ENCODE measurements around the gene KIDINS220.

Gene KIDINS220

DNA sequence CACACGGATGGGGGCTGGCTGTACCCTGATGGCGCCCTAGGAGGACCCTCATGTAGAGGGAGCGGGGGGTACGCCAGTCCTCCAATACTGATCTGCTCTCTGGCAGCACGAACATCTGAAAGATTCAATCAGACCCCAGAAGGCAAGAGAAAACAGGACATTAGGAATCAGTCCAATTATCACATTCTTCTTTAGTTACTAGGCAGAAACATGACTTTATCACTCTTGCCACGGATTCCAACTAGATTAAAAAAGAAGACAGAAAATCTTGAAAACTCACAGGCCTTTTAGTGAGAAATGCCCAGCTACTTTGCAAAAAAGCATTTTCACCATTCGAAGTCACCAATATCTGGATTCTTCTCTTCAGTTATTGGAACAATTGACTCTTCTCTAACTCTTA, 87.2 kb downstream of the KIDINS220 start:
- Histone ChIP-seq H3K9ac (ENCODE audit: low read length) (no peak overlapping the region), H2BK5ac (ENCODE audit: low read depth, low read length, poor library complexity, severe bottlenecking) (no peak overlapping the region), H3K4me2 (ENCODE audit: low read length, poor library complexity, severe bottlenecking) (no peak overlapping the region), H3K4me3 (ENCODE audit: insufficient read depth in 1 of 2, low read depth in 1 of 2, low read length in 2 of 2) (no peak overlapping the region), H4K8ac (ENCODE audit: low read length) (no peak overlapping the region), H3K79me1 (replicated peaks; ENCODE audit: low read length, poor library complexity, severe bottlenecking) (peaks cover 8% of the 10 kb centered on the region), H3K14ac (ENCODE audit: low read length in 2 of 2) (no peak overlapping the region), H3K36me3 (ENCODE audit: control insufficient read depth in 1 of 2, insufficient read depth in 2 of 2, low read depth in 1 of 2, low read length in 2 of 2) (peaks cover 10 to 33% of the 10 kb centered on the region in 2 experiments), H2BK15ac (ENCODE audit: low read depth, poor library complexity, severe bottlenecking) (no peak overlapping the region), H3K9me3 (ENCODE audit: control insufficient read depth, low read length) (no peaks in the 10 kb centered on the region), H2AFZ (ENCODE audit: low read depth, low read length) (no peak overlapping the region), H2AK5ac (ENCODE audit: low read length, severe bottlenecking) (no peak overlapping the region), H3K4me1 (ENCODE audit: control insufficient read depth, insufficient read depth, low read depth, low read length) (no peaks in the 10 kb centered on the region), H3K4ac (ENCODE audit: low read depth in 1 of 2, low read length in 2 of 2) (no peak overlapping the region), H3K23ac (ENCODE audit: low read length in 2 of 2) (no peak overlapping the region), H2BK12ac (ENCODE audit: low read length in 2 of 2) (no peak overlapping the region), H2BK120ac (ENCODE audit: low read depth, low read length) (no peak overlapping the region), H4K91ac (ENCODE audit: low read length) (no peak overlapping the region), H3K18ac (ENCODE audit: low read depth in 1 of 2, low read length in 2 of 2) (no peak overlapping the region), H3K27ac (ENCODE audit: low read length, poor library complexity, severe bottlenecking) (no peak overlapping the region), H3K27me3 (ENCODE audit: control insufficient read depth in 1 of 2, insufficient read depth in 1 of 2, low read length in 2 of 2) (no peaks in the 10 kb centered on the region)
- WGBS = 97% methylated on average over 7 of the region's 7 CpGs
- no peak for DNase-seq

DNA sequence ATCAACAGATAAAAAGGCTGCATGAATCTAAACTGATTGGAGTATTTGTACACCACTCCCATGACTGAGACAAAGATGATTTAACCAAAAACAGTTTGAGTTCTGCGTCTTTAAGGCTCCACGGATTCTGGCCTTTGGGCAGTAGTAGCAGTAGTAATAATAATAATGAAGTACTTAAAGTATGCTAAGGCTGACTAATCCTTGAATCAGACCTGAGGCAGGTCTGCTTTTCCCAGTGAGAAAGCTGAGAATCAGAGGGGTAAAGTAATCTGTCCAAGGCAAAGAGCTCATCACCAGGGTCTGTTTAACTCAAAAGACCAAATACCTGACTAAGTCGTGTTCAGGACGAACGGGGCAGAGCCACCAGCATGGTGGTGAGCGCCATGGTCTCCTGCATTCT, 94.2 kb downstream of the KIDINS220 start:
- H3K4ac ChIP-seq (ENCODE audit: low read depth in 1 of 2, low read length in 2 of 2) = no peak overlapping the region
- peaks cover 6% of the 10 kb centered on the region for H3K79me1 ChIP-seq (replicated peaks; ENCODE audit: low read length, poor library complexity, severe bottlenecking)
- H2BK120ac ChIP-seq (ENCODE audit: low read depth, low read length) = no peak overlapping the region
- no peak overlapping the region for H3K23ac ChIP-seq (ENCODE audit: low read length in 2 of 2)
- H4K91ac ChIP-seq (ENCODE audit: low read length) = no peak overlapping the region
- H2AK5ac ChIP-seq (ENCODE audit: low read length, severe bottlenecking) = no peak overlapping the region
- no peak overlapping the region for H3K14ac ChIP-seq (ENCODE audit: low read length in 2 of 2)
- H3K9me3 ChIP-seq (ENCODE audit: control insufficient read depth, low read length) = no peaks in the 10 kb centered on the region
- no peak for DNase-seq
- H3K4me1 ChIP-seq (ENCODE audit: control insufficient read depth, insufficient read depth, low read depth, low read length) = peaks cover 1% of the 10 kb centered on the region
- no peak overlapping the region for H2BK12ac ChIP-seq (ENCODE audit: low read length in 2 of 2)
- H3K9ac ChIP-seq (ENCODE audit: low read length) = no peak overlapping the region
- no peak overlapping the region for H3K4me2 ChIP-seq (ENCODE audit: low read length, poor library complexity, severe bottlenecking)
- no peak overlapping the region for H3K27ac ChIP-seq (ENCODE audit: low read length, poor library complexity, severe bottlenecking)
- H3K18ac ChIP-seq (ENCODE audit: low read depth in 1 of 2, low read length in 2 of 2) = no peak overlapping the region
- no peak overlapping the region for H4K8ac ChIP-seq (ENCODE audit: low read length)
- H3K4me3 ChIP-seq (ENCODE audit: insufficient read depth in 1 of 2, low read depth in 1 of 2, low read length in 2 of 2) = no peak overlapping the region
- WGBS = 99% methylated on average over 6 of the region's 6 CpGs
- H2BK5ac ChIP-seq (ENCODE audit: low read depth, low read length, poor library complexity, severe bottlenecking) = no peak overlapping the region
- no peaks in the 10 kb centered on the region for H3K27me3 ChIP-seq (ENCODE audit: control insufficient read depth in 1 of 2, insufficient read depth in 1 of 2, low read length in 2 of 2)
- no peak overlapping the region for H2AFZ ChIP-seq (ENCODE audit: low read depth, low read length)
- no peak overlapping the region for H2BK15ac ChIP-seq (ENCODE audit: low read depth, poor library complexity, severe bottlenecking)
- H3K36me3 ChIP-seq (ENCODE audit: control insufficient read depth in 1 of 2, insufficient read depth in 2 of 2, low read depth in 1 of 2, low read length in 2 of 2) = peaks cover 17 to 51% of the 10 kb centered on the region in 2 experiments

DNA sequence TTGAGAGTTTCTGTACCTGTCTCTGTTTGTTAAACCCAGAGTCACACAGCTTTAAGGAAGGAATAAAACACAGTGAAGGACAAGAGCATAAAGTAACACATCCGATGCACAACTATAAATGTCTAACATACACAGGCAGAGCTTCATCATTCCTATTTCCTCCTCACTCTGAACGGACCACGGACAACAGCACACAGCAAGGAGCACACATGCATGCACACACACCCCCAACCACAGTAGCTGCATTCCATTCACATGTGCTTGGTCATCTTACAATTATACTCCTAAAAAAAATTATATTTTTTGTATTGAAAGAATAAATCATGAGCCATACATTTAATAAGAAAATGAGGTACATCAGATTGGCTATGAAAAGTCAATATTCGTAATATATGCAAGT, 97.3 kb downstream of the KIDINS220 start:
- peaks cover 1% of the 10 kb centered on the region for H3K4me1 ChIP-seq (ENCODE audit: control insufficient read depth, insufficient read depth, low read depth, low read length)
- H3K4me3 ChIP-seq (ENCODE audit: insufficient read depth in 1 of 2, low read depth in 1 of 2, low read length in 2 of 2) = peak overlapping the region in 1 of 2 experiments; percentile 33
- H3K9me3 ChIP-seq (ENCODE audit: control insufficient read depth, low read length) = no peaks in the 10 kb centered on the region
- no peak overlapping the region for H2BK120ac ChIP-seq (ENCODE audit: low read depth, low read length)
- peak overlapping the region in 1 of 2 experiments; percentile 8 for H3K18ac ChIP-seq (ENCODE audit: low read depth in 1 of 2, low read length in 2 of 2)
- peak overlapping the region in 1 of 2 experiments; percentile 41 for H3K14ac ChIP-seq (ENCODE audit: low read length in 2 of 2)
- H2BK5ac ChIP-seq (ENCODE audit: low read depth, low read length, poor library complexity, severe bottlenecking) = no peak overlapping the region
- H2BK15ac ChIP-seq (ENCODE audit: low read depth, poor library complexity, severe bottlenecking) = no peak overlapping the region
- no peak overlapping the region for H3K27ac ChIP-seq (ENCODE audit: low read length, poor library complexity, severe bottlenecking)
- H2BK12ac ChIP-seq (ENCODE audit: low read length in 2 of 2) = no peak overlapping the region
- no peaks in the 10 kb centered on the region for H3K27me3 ChIP-seq (ENCODE audit: control insufficient read depth in 1 of 2, insufficient read depth in 1 of 2, low read length in 2 of 2)
- no peak overlapping the region for H2AK5ac ChIP-seq (ENCODE audit: low read length, severe bottlenecking)
- no peak overlapping the region for H4K91ac ChIP-seq (ENCODE audit: low read length)
- no peak overlapping the region for H2AFZ ChIP-seq (ENCODE audit: low read depth, low read length)
- H3K23ac ChIP-seq (ENCODE audit: low read length in 2 of 2) = no peak overlapping the region
- WGBS = 100% methylated on average over 3 of the region's 4 CpGs
- no peak overlapping the region for H4K8ac ChIP-seq (ENCODE audit: low read length)
- no peak for DNase-seq
- no peak overlapping the region for H3K4ac ChIP-seq (ENCODE audit: low read depth in 1 of 2, low read length in 2 of 2)
- no peak overlapping the region for H3K9ac ChIP-seq (ENCODE audit: low read length)
- H3K36me3 ChIP-seq (ENCODE audit: control insufficient read depth in 1 of 2, insufficient read depth in 2 of 2, low read depth in 1 of 2, low read length in 2 of 2) = peaks cover 20 to 57% of the 10 kb centered on the region in 2 experiments
- peaks cover 6% of the 10 kb centered on the region for H3K79me1 ChIP-seq (replicated peaks; ENCODE audit: low read length, poor library complexity, severe bottlenecking)
- no peak overlapping the region for H3K4me2 ChIP-seq (ENCODE audit: low read length, poor library complexity, severe bottlenecking)

DNA sequence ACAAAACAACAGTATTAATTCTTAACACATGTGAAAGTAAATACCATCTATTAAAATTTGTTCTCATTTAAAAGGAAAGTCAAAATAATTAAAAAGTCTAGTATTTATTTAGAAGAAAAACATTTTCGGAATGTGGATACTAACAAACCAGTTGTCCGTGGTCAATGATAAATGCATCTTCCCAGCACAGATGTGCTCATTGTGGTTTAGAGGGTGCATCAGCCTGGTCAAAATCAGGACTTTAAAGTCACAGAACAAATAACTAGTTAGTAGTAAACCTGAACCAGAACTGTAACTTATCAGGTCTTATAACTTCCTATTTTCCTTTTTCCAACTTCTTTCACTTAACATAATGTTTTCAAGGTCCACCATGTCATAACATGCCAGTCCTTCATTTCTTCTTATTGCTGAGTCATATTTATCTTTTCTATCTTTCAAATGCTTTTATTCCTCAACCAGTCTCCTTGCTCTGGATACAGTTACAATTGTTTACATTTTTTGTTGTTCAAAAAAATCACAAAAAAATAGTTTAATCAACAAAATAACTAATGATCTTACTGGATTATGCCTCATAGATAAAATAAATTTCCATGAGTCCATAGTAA, 99.7 kb downstream of the KIDINS220 start:
- H2BK5ac ChIP-seq (ENCODE audit: low read depth, low read length, poor library complexity, severe bottlenecking) = no peak overlapping the region
- H3K79me1 ChIP-seq (replicated peaks; ENCODE audit: low read length, poor library complexity, severe bottlenecking) = peaks cover 6% of the 10 kb centered on the region
- peak; percentile 30 for DNase-seq
- 29% methylated on average over 2 of the region's 2 CpGs for WGBS
- no peak overlapping the region for H2AK5ac ChIP-seq (ENCODE audit: low read length, severe bottlenecking)
- H3K4me2 ChIP-seq (ENCODE audit: low read length, poor library complexity, severe bottlenecking) = no peak overlapping the region
- no peaks in the 10 kb centered on the region for H3K9me3 ChIP-seq (ENCODE audit: control insufficient read depth, low read length)
- no peak overlapping the region for H4K91ac ChIP-seq (ENCODE audit: low read length)
- no peak overlapping the region for H3K4ac ChIP-seq (ENCODE audit: low read depth in 1 of 2, low read length in 2 of 2)
- no peak overlapping the region for H3K4me3 ChIP-seq (ENCODE audit: insufficient read depth in 1 of 2, low read depth in 1 of 2, low read length in 2 of 2)
- H3K4me1 ChIP-seq (ENCODE audit: control insufficient read depth, insufficient read depth, low read depth, low read length) = peaks cover 1% of the 10 kb centered on the region
- no peak overlapping the region for H3K27ac ChIP-seq (ENCODE audit: low read length, poor library complexity, severe bottlenecking)
- H2BK120ac ChIP-seq (ENCODE audit: low read depth, low read length) = no peak overlapping the region
- peaks cover 36 to 64% of the 10 kb centered on the region in 2 experiments for H3K36me3 ChIP-seq (ENCODE audit: control insufficient read depth in 1 of 2, insufficient read depth in 2 of 2, low read depth in 1 of 2, low read length in 2 of 2)
- H2BK12ac ChIP-seq (ENCODE audit: low read length in 2 of 2) = no peak overlapping the region
- H3K18ac ChIP-seq (ENCODE audit: low read depth in 1 of 2, low read length in 2 of 2) = no peak overlapping the region
- no peak overlapping the region for H4K8ac ChIP-seq (ENCODE audit: low read length)
- no peaks in the 10 kb centered on the region for H3K27me3 ChIP-seq (ENCODE audit: control insufficient read depth in 1 of 2, insufficient read depth in 1 of 2, low read length in 2 of 2)
- H3K23ac ChIP-seq (ENCODE audit: low read length in 2 of 2) = no peak overlapping the region
- H2BK15ac ChIP-seq (ENCODE audit: low read depth, poor library complexity, severe bottlenecking) = no peak overlapping the region
- no peak overlapping the region for H3K14ac ChIP-seq (ENCODE audit: low read length in 2 of 2)
- no peak overlapping the region for H2AFZ ChIP-seq (ENCODE audit: low read depth, low read length)
- H3K9ac ChIP-seq (ENCODE audit: low read length) = no peak overlapping the region
